CD4-positive, CD25-positive, alpha-beta regulatory T cell (primary cell): Measurements from ENCODE around the gene SPAG16. TPM values are rescaled to one million over a fixed set of nuclear protein-coding genes. Genes with fewer than 3 reads are reported as not detected.
"Not testable (repeated sequence)": the region's sequence is repeated elsewhere in the genome, so short reads cannot be mapped to it uniquely, and the experiment has no call there.

Experiments
- ATAC-seq, 2 donors: fragments of 150-1000 bp; cut with Tn5 transposase; one replicate each; pipeline ENCODE4 v1.10.0; 2021; ENCODE audit warnings: low read depth in 2 of 2, moderate number of reproducible peaks in 2 of 2, moderate library complexity in 1 of 2
- DNase-seq, 3 donors: peaks; one replicate each; pipeline versions ENCODE4 v3.0.0 to v3.0.0-alpha.2; 2012 to 2022; ENCODE audit warnings: mixed read lengths in 1 of 3
- H3K27ac ChIP-seq: one replicate; pipeline ENCODE4 v1.7.0; 2013; ENCODE audit warnings: mild to moderate bottlenecking, low read length; ENCODE audit not compliant: insufficient read depth, poor library complexity, severe bottlenecking
- H3K27me3 ChIP-seq: one replicate; pipeline ENCODE4 v1.7.0; 2013; ENCODE audit warnings: low read length; ENCODE audit not compliant: control insufficient read depth, insufficient read depth
- H3K36me3 ChIP-seq: one replicate; pipeline ENCODE4 v1.7.0; 2013; ENCODE audit warnings: mild to moderate bottlenecking, low read length, moderate library complexity; ENCODE audit not compliant: control insufficient read depth, insufficient read depth
- H3K4me1 ChIP-seq: 2 replicates; pipeline ENCODE4 v1.7.0; 2013; ENCODE audit warnings: mild to moderate bottlenecking, low read length; ENCODE audit not compliant: insufficient read depth, control insufficient read depth, poor library complexity, severe bottlenecking
- H3K4me3 ChIP-seq: one replicate; pipeline ENCODE4 v1.7.0; 2013; ENCODE audit warnings: low read depth, mild to moderate bottlenecking, low read length, moderate library complexity
- H3K9me3 ChIP-seq, 2 experiments: 1 replicate in 1 of 2; 2 replicates in 1 of 2; pipeline ENCODE4 v1.7.0; 2013; ENCODE audit warnings: low read length in 2 of 2, mild to moderate bottlenecking in 1 of 2, moderate library complexity in 1 of 2; ENCODE audit not compliant: control insufficient read depth in 2 of 2
- H3K27ac Mint-ChIP-seq, 3 donors: one replicate each; pipeline ENCODE4 v1.8.0; 2020 to 2022; ENCODE audit warnings: mild to moderate bottlenecking in 3 of 3, mixed read lengths in 3 of 3, moderate library complexity in 2 of 3
- H3K27me3 Mint-ChIP-seq: one replicate; pipeline ENCODE4 v1.8.0; 2022; ENCODE audit warnings: mild to moderate bottlenecking, mixed read lengths
- H3K36me3 Mint-ChIP-seq: one replicate; pipeline ENCODE4 v1.8.0; 2020; ENCODE audit warnings: mixed read lengths
- H3K4me1 Mint-ChIP-seq, 4 donors: one replicate each; pipeline ENCODE4 v1.8.0; 2020 to 2022; ENCODE audit warnings: mixed read lengths in 4 of 4, mild to moderate bottlenecking in 1 of 4
- H3K4me3 Mint-ChIP-seq, 4 donors: one replicate each; pipeline ENCODE4 v1.8.0; 2020 to 2022; ENCODE audit warnings: mild to moderate bottlenecking in 4 of 4, mixed read lengths in 4 of 4, moderate library complexity in 3 of 4
- H3K9me3 Mint-ChIP-seq, 7 donors: one replicate each; pipeline ENCODE4 v1.8.0; 2020 to 2022; ENCODE audit warnings: mixed read lengths in 7 of 7, mild to moderate bottlenecking in 3 of 7, moderate library complexity in 2 of 7
- polyA plus RNA-seq, 4 donors: library from polyadenylated mRNA; unstranded; fragments of 300-500 nt; fragmentation: Illumina TruSeq; gene quantifications; one replicate each; pipeline ENCODE4 v1.2.3, GENCODE V29; 2021
- total RNA-seq: library from RNA; stranded (reverse); gene quantifications from one replicate; pipeline ENCODE4 v1.2.3, GENCODE V29; 2022

SPAG16 gene
- total and polyA plus RNA-seq, 5 donors from 2014 or later, result 7.7 to 21.1 (median 19.4) TPM

DNA sequence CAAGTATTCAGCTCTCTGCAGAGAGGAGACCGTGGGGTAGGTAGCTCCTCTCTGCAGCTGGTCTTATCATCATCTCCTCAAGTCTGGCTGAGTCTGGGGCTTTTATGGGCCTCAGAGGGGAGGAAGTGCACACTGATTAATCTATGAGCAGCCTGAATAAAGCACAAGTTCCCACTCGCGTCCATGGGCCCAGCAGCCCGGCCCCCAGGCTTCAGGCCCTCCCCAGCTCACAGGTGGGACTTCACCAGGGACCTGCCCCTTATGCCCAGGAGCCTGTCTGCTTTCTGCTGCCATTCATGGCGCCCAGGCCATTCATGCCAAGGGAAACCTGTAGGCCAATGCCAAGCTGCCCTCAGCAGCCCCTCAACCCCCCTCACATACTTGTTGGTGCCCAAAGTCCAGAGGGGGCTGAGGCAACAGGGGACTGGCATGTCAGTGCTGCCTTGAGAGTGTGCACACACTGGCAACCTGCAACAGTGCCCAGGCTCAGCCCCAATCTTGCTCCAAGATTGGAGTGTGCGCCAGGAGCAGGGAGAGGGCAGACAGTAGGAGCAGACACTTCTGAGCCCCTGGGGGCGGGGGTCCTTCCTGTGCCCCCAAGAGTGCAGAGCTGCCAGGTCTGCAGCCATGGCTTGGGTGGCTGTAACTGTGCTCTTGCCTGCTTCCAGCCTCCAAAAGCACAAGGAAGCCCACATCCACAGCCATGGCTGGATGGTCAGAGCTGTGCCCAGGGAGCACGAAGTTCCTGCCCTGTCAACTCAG is 751.0 kb downstream of the SPAG16 start:
- no peak for ATAC-seq

GRCh38 chr2:214035921-214036320 is 751.7 kb downstream of the SPAG16 start:
- H3K36me3 Mint-ChIP-seq, result no peaks in the 10 kb centered on the region
- Histone ChIP-seq H3K4me1 (no peaks in the 10 kb centered on the region), H3K9me3 (no peaks in the 10 kb centered on the region), H3K36me3 (no peaks in the 10 kb centered on the region), H3K4me3 (no peak overlapping the region), H3K27ac (no peak overlapping the region), H3K27me3 (no peaks in the 10 kb centered on the region)
- peaks cover 7% of the 10 kb centered on the region for H3K27me3 Mint-ChIP-seq
- H3K4me1 Mint-ChIP-seq, result no peaks in the 10 kb centered on the region
- ATAC-seq (no peak), DNase-seq (no peak)
- H3K4me3 Mint-ChIP-seq, result no peak overlapping the region
- no peak overlapping the region for H3K27ac Mint-ChIP-seq
- H3K9me3 Mint-ChIP-seq, result peaks cover 0 to 7% (median under 1%) of the 10 kb centered on the region in 7 donors

More for the DNA sequence above, 751.0 kb downstream of the SPAG16 start:
- H3K9me3 ChIP-seq, result no peaks in the 10 kb centered on the region
- H3K27me3 Mint-ChIP-seq, result peaks cover 7% of the 10 kb centered on the region
- peaks cover 0 to 7% (median 0%) of the 10 kb centered on the region in 7 donors for H3K9me3 Mint-ChIP-seq
- DNase-seq, result no peak
- no peak overlapping the region for H3K4me3 Mint-ChIP-seq
- H3K27ac Mint-ChIP-seq, result no peak overlapping the region
- no peaks in the 10 kb centered on the region for H3K4me1 ChIP-seq
- no peak overlapping the region for H3K27ac ChIP-seq
- no peaks in the 10 kb centered on the region for H3K4me1 Mint-ChIP-seq
- H3K36me3 ChIP-seq, result no peaks in the 10 kb centered on the region
- no peak overlapping the region for H3K4me3 ChIP-seq
- no peaks in the 10 kb centered on the region for H3K27me3 ChIP-seq
- H3K36me3 Mint-ChIP-seq, result no peaks in the 10 kb centered on the region

GRCh38 chr2:214038186-214038585 is 753.9 kb downstream of the SPAG16 start:
- no peak for ATAC-seq

DNA sequence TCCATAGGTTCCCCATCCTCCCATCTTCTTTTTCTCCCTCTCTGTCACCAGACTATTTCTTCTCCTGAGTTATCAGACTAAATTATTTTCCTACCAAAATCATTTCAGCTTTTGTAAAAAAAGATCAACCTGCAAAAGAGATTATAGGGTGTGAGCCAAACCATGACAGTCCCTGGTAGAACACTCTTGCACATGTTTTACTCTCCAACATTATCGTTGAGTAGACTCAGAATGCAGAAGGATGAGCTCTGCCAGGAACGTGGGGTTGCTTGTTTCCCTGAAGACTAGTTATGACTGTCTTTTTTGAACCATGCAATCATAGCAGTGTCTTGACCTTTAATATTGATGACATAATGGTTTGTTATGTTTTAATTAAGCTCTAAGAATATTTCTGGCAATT is 766.5 kb downstream of the SPAG16 start:
- no peak overlapping the region for H3K27ac Mint-ChIP-seq
- no peaks in the 10 kb centered on the region for H3K27me3 Mint-ChIP-seq
- no peak overlapping the region for H3K4me3 Mint-ChIP-seq
- H3K9me3 ChIP-seq, result no peaks in the 10 kb centered on the region
- no peaks in the 10 kb centered on the region for H3K27me3 ChIP-seq
- no peaks in the 10 kb centered on the region for H3K4me1 Mint-ChIP-seq
- no peak overlapping the region for H3K27ac ChIP-seq
- H3K9me3 Mint-ChIP-seq, result peaks cover 0 to 7% (median 0%) of the 10 kb centered on the region in 7 donors
- H3K4me3 ChIP-seq, result no peak overlapping the region
- H3K4me1 ChIP-seq, result no peaks in the 10 kb centered on the region
- no peaks in the 10 kb centered on the region for H3K36me3 Mint-ChIP-seq
- no peak for DNase-seq
- no peaks in the 10 kb centered on the region for H3K36me3 ChIP-seq
- no peak for ATAC-seq

More at GRCh38 chr2:214038186-214038585, 753.9 kb downstream of the SPAG16 start:
- no peak overlapping the region for H3K27ac ChIP-seq
- H3K4me1 ChIP-seq, result no peaks in the 10 kb centered on the region
- H3K9me3 Mint-ChIP-seq, result peaks cover 0 to 10% (median 2%) of the 10 kb centered on the region in 7 donors
- H3K27me3 Mint-ChIP-seq, result no peaks in the 10 kb centered on the region
- H3K4me1 Mint-ChIP-seq, result no peaks in the 10 kb centered on the region
- no peaks in the 10 kb centered on the region for H3K36me3 ChIP-seq
- no peak overlapping the region for H3K4me3 ChIP-seq
- no peaks in the 10 kb centered on the region for H3K36me3 Mint-ChIP-seq
- no peaks in the 10 kb centered on the region for H3K27me3 ChIP-seq
- H3K27ac Mint-ChIP-seq, result no peak overlapping the region
- DNase-seq, result no peak
- no peak overlapping the region for H3K4me3 Mint-ChIP-seq
- H3K9me3 ChIP-seq, result no peaks in the 10 kb centered on the region

DNA sequence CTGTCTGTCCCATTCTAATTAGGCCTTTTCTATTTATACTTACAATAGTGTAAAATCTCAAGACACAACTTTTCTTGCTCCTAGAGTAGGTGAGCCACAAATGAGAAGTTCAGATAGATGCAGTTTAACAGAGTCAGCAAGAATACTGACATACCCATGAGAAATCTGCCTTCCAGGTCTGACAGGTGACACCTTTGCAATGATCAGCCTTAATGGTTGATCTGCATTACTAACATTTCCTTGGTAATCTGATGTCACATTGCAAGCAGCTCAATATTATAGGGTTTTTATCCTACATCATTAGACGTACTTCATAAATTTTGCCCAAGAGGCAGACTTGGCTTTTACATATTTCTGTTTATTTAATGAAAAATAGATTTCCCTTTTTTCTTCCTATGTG is 767.3 kb downstream of the SPAG16 start:
- H3K27me3 Mint-ChIP-seq, result no peaks in the 10 kb centered on the region
- Histone ChIP-seq H3K36me3 (no peaks in the 10 kb centered on the region), H3K4me3 (no peak overlapping the region), H3K4me1 (no peaks in the 10 kb centered on the region), H3K27ac (no peak overlapping the region), H3K9me3 (no peaks in the 10 kb centered on the region), H3K27me3 (no peaks in the 10 kb centered on the region)
- H3K4me3 Mint-ChIP-seq, result no peak overlapping the region
- H3K9me3 Mint-ChIP-seq, result no peaks in the 10 kb centered on the region
- DNase-seq (no peak), ATAC-seq (no peak)
- no peak overlapping the region for H3K27ac Mint-ChIP-seq
- no peaks in the 10 kb centered on the region for H3K36me3 Mint-ChIP-seq
- H3K4me1 Mint-ChIP-seq, result no peaks in the 10 kb centered on the region

GRCh38 chr2:214052235-214052634 is 768.0 kb downstream of the SPAG16 start:
- H3K27ac ChIP-seq, result no peak overlapping the region
- no peaks in the 10 kb centered on the region for H3K9me3 ChIP-seq
- Mint-ChIP-seq H3K9me3 (no peaks in the 10 kb centered on the region), H3K36me3 (no peaks in the 10 kb centered on the region), H3K27me3 (no peaks in the 10 kb centered on the region), H3K27ac (no peak overlapping the region), H3K4me3 (no peak overlapping the region), H3K4me1 (no peaks in the 10 kb centered on the region)
- no peak overlapping the region for H3K4me3 ChIP-seq
- ATAC-seq (no peak), DNase-seq (no peak)
- H3K4me1 ChIP-seq, result no peaks in the 10 kb centered on the region
- H3K36me3 ChIP-seq, result no peaks in the 10 kb centered on the region
- no peaks in the 10 kb centered on the region for H3K27me3 ChIP-seq

DNA sequence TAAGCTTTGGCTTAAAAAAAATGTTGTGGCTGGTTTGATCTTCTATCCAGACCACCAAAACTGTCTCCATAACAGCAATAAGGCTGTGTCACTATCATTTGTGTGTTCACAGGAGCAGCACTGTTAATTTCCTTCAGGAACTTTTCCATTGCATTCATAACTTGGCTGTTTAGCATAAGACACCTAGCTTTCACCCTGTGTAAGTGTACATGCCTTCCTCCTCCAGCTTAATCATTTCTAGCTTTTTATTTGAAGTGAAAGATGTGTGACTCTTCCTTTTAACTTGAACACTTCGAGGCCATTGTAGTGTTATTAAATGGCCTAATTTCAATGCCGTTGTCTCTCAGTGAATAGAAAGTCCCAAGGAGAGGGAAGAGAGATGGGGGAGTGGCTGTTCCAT is 773.7 kb downstream of the SPAG16 start:
- Histone ChIP-seq H3K4me3 (no peak overlapping the region), H3K9me3 (no peaks in the 10 kb centered on the region), H3K27ac (no peak overlapping the region), H3K27me3 (no peaks in the 10 kb centered on the region), H3K36me3 (no peaks in the 10 kb centered on the region), H3K4me1 (no peaks in the 10 kb centered on the region)
- H3K36me3 Mint-ChIP-seq, result no peaks in the 10 kb centered on the region
- DNase-seq (no peak), ATAC-seq (no peak)
- H3K27ac Mint-ChIP-seq, result no peak overlapping the region
- H3K9me3 Mint-ChIP-seq, result no peaks in the 10 kb centered on the region
- no peaks in the 10 kb centered on the region for H3K4me1 Mint-ChIP-seq
- no peak overlapping the region for H3K4me3 Mint-ChIP-seq
- no peaks in the 10 kb centered on the region for H3K27me3 Mint-ChIP-seq

DNA sequence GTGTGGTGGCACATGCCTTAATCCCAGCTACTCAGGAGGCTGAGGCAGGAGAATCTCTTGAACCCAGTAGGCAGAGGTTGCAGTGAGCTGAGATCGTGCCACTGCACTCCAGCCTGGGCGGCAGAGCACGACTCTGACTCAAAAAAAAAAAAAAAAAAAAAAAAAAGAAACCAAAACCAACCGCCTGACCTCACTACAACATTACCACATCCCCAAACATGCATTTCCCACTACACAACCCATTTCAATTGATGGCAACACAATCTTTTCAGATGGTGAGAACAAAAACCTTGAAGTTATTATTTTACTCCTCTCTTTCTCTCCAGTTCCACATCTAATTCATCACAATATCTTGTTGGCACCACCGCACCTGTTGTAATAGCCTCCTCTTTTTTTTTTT is 778.0 kb downstream of the SPAG16 start:
- ATAC-seq, H3K27ac ChIP-seq, H3K9me3 ChIP-seq, H3K4me1 ChIP-seq, H3K4me1 Mint-ChIP-seq, H3K36me3 Mint-ChIP-seq, H3K4me3 Mint-ChIP-seq, H3K27me3 Mint-ChIP-seq, H3K36me3 ChIP-seq, H3K9me3 Mint-ChIP-seq, H3K27ac Mint-ChIP-seq, H3K4me3 ChIP-seq, DNase-seq, H3K27me3 ChIP-seq: not testable (repeated sequence)
